Measurements from ENCODE around the gene UBTD2.
A peak's percentile ranks its signal among the peaks of the same experiment; 100 is the strongest.

Gene UBTD2

GRCh38 chr5:172285226-172286143, 1.9 kb upstream of the UBTD2 start:
- TF ChIP-seq CTCF (conservative IDR thresholded peaks at IDR 0.05): no peak
- H3K27ac ChIP-seq: no peak overlapping the region

- TF ChIP-seq CTCF (conservative IDR thresholded peaks at IDR 0.05): no peak
- H3K27ac ChIP-seq: peak overlapping the region; percentile 88
Measured at GRCh38 chr5:172284611-172284980, 1.0 kb upstream of the UBTD2 start.

GRCh38 chr5:172283862-172284610, 472 bp upstream of the UBTD2 start:
- no peak for TF ChIP-seq CTCF (conservative IDR thresholded peaks at IDR 0.05)
- peak overlapping the region; percentile 88 for H3K27ac ChIP-seq

- peak overlapping the region; percentile 88 for H3K27ac ChIP-seq
- no peak for TF ChIP-seq CTCF (conservative IDR thresholded peaks at IDR 0.05)
Measured at GRCh38 chr5:172282272-172283019, 1.1 kb downstream of the UBTD2 start.

- TF ChIP-seq CTCF (conservative IDR thresholded peaks at IDR 0.05): no peak
- H3K27ac ChIP-seq: no peak overlapping the region
Measured at GRCh38 chr5:172281346-172281745, 2.2 kb downstream of the UBTD2 start.

- no peak for TF ChIP-seq CTCF (conservative IDR thresholded peaks at IDR 0.05)
- H3K27ac ChIP-seq: no peak overlapping the region
Measured at GRCh38 chr5:172280929-172281328, 2.6 kb downstream of the UBTD2 start.

GRCh38 chr5:172280317-172280716, 3.2 kb downstream of the UBTD2 start:
- no peak for TF ChIP-seq CTCF (conservative IDR thresholded peaks at IDR 0.05)
- H3K27ac ChIP-seq: no peak overlapping the region

All from VCaP (cell line).